ENCODE measurements around the gene ANKRD30B. TPM values are rescaled to one million over a fixed set of nuclear protein-coding genes. Genes with fewer than 3 reads are reported as not detected.
"Not testable (repeated sequence)": the region's sequence is repeated elsewhere in the genome, so short reads cannot be mapped to it uniquely, and the experiment has no call there.

ANKRD30B gene
- total RNA-seq, 1 donor from 2014 or later: not detected

DNA sequence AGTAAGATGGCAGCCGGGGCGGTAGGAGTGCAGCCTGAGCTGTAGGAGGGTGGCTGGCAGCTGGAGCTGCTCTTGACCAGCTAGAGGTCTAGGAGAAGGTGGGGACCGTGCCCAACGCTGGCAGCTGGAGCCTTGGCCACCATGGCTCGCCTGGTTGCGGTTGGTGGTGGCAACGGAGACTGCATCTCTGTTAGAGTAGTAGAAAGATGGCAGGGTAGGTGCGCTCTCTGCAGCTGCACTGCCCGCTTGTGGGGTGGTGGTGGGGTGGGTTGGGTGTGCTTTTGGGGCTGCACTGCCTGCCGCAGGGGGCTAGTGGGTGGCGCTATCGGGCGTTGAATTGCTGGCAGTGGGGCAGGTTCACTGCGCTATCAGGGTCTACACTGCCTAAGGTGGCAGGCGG, 118.5 kb downstream of the ANKRD30B start:
- H3K9me3 ChIP-seq (replicated peaks); H3K36me3 ChIP-seq; H3K4me3 ChIP-seq; H3K4me1 ChIP-seq; H3K27ac ChIP-seq (replicated peaks); H3K27me3 ChIP-seq (ENCODE audit: low read depth); DNase-seq; intact Hi-C loops (cut with micrococcal nuclease): not testable (repeated sequence)

DNA sequence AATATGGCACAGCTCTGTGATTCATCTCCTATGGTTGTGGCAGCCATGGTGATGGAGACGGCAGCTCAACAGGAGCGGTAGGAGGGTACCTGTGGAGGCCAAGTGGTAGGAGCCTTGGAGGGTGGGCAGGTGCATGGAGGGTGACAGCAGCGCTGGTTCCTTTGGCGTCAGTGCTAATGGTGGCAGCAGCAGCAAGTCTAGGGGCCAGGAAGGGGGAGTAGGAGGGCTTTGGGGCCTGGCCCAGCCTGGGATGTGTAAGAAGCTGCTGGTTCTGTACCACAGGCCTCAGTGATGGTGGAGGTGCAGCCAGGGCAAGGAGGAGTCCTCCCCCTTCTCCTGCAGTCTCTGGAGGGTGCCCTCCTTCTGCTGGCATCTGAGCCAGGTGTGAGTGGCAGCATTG, 120.0 kb downstream of the ANKRD30B start:
- H3K27ac ChIP-seq (replicated peaks); H3K4me1 ChIP-seq; H3K27me3 ChIP-seq (ENCODE audit: low read depth); intact Hi-C loops (cut with micrococcal nuclease); H3K4me3 ChIP-seq; H3K36me3 ChIP-seq; DNase-seq; H3K9me3 ChIP-seq (replicated peaks): not testable (repeated sequence)

DNA sequence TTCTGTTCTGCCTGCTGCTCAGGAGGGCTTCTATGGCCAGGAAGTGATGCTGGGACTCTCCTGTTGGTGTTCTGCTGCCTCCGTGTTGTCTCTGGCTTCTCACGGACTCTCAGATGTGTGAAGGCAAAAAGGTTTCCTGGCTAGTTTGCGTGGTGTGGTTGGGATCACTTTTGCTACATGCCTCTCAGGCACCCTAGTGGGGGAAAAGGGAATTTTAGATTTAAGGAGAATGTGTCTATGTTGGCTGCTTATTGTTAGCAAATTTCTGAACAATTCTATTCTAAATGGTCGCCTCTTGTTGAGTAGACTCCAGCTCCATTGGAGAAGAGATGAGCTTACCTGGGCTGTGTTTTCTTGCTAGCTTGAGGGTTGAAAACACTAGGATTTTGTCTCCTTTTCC, 120.9 kb downstream of the ANKRD30B start:
- H3K4me3 ChIP-seq; H3K27me3 ChIP-seq (ENCODE audit: low read depth); DNase-seq; H3K36me3 ChIP-seq; H3K9me3 ChIP-seq (replicated peaks); H3K4me1 ChIP-seq; intact Hi-C loops (cut with micrococcal nuclease); H3K27ac ChIP-seq (replicated peaks): not testable (repeated sequence)

DNA sequence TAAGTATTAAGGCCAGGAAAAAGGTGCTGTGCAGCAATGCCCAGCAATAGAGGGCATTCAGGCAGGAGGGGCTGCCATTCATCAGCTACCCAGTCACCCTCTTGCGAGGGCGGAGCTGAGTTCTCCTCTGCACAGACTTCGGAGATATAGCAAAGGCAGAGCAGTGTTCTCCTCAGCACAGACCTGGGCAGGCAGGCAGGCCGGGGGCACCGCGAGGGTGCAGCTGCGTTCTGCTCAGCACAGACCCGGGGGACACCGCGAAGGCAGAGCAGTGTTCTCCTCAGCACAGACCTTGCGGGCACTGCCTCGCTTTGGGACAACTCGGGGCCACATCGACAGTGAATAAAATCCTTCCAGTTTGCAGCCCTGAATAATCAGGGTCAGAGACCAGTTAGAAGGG, 130.9 kb downstream of the ANKRD30B start:
- H3K4me3 ChIP-seq; H3K27ac ChIP-seq (replicated peaks); H3K4me1 ChIP-seq; H3K9me3 ChIP-seq (replicated peaks); H3K36me3 ChIP-seq; intact Hi-C loops (cut with micrococcal nuclease); DNase-seq; H3K27me3 ChIP-seq (ENCODE audit: low read depth): not testable (repeated sequence)

DNA sequence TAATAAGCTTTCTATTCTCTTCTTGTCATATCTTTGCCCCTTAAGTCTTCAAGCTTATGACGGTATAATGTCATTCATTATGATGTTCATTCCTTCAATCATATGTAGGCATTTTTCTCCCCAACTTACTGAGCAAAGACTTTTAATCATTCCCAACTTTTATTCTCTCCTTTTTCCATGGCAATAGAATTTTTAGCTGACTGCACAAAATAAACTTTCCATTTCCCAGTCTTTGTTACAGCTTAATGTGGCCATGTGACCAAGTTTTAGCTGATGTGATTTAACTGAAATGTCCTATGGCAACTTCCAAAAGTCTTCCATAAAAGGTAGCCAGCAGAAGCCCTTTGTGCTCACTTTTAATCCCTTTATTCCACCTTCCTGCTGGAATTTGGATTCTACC, 152.5 kb downstream of the ANKRD30B start:
- Histone ChIP-seq H3K36me3 (no peaks in the 10 kb centered on the region), H3K27me3 (ENCODE audit: low read depth) (peaks cover 8% of the 10 kb centered on the region), H3K4me3 (no peak overlapping the region), H3K27ac (replicated peaks) (no peak overlapping the region), H3K4me1 (no peaks in the 10 kb centered on the region), H3K9me3 (replicated peaks) (peaks cover 4% of the 10 kb centered on the region)
- no peak for DNase-seq
- intact Hi-C loops (cut with micrococcal nuclease): no loop called here
- TF ChIP-seq, protein P1, sequence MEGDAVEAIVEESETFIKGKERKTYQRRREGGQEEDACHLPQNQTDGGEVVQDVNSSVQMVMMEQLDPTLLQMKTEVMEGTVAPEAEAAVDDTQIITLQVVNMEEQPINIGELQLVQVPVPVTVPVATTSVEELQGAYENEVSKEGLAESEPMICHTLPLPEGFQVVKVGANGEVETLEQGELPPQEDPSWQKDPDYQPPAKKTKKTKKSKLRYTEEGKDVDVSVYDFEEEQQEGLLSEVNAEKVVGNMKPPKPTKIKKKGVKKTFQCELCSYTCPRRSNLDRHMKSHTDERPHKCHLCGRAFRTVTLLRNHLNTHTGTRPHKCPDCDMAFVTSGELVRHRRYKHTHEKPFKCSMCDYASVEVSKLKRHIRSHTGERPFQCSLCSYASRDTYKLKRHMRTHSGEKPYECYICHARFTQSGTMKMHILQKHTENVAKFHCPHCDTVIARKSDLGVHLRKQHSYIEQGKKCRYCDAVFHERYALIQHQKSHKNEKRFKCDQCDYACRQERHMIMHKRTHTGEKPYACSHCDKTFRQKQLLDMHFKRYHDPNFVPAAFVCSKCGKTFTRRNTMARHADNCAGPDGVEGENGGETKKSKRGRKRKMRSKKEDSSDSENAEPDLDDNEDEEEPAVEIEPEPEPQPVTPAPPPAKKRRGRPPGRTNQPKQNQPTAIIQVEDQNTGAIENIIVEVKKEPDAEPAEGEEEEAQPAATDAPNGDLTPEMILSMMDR (IDR thresholded peaks at IDR 0.05; ENCODE audit: borderline replicate concordance): no peak

Small RNA genes lying within 50 kb of the gene (microRNA-seq; reads per million reads assigned to microRNA genes)
- gene MIR3156-2: not detected

Other genes starting within 250 kb of the ANKRD30B start
- not detected for gene POTEC, start 204.6 kb upstream of the ANKRD30B start, total RNA-seq